GM21367 (cell line): Measurements from ENCODE around the gene PAX9.

Experiments
- ATAC-seq: cut with Tn5 transposase; IDR thresholded peaks from one replicate; pipeline ENCODE4 v1.9.1; 2021; ENCODE audit not compliant: unreplicated experiment

PAX9 gene

GRCh38 chr14:36726128-36726527 lies 64.5 kb downstream of the PAX9 start:
- no peak for ATAC-seq
